IPS-18c (cell line): Measurements from ENCODE around the gene SIGLEC12.

Experiments
- H3K4me3 ChIP-seq: 2 replicates; pipeline ENCODE4 v1.7.0; 2013; ENCODE audit warnings: low read depth, mild to moderate bottlenecking, low read length, moderate library complexity; ENCODE audit not compliant: insufficient read depth
- H3K9me3 ChIP-seq: one replicate; pipeline ENCODE4 v1.6.1; 2013; ENCODE audit warnings: mild to moderate bottlenecking, low read length, moderate library complexity; ENCODE audit not compliant: control insufficient read depth, insufficient read depth

Gene SIGLEC12

GRCh38 chr19:51501594-51502263 is at the start of gene SIGLEC12:
Gene SIGLEC12, minus strand, starts transcription at chr19:51501800. Its CDS starts 67 bp downstream, at chr19:51501733.
- no peaks in the 10 kb centered on the region for H3K9me3 ChIP-seq
- H3K4me3 ChIP-seq: no peak within 1 kb of the TSS

GRCh38 chr19:51550848-51551672 is 49.5 kb upstream of the SIGLEC12 start:
- H3K4me3 ChIP-seq: no peak overlapping the region
- H3K9me3 ChIP-seq: no peaks in the 10 kb centered on the region

- no peak overlapping the region for H3K4me3 ChIP-seq
- H3K9me3 ChIP-seq: no peaks in the 10 kb centered on the region
Observed at GRCh38 chr19:51549533-51550324, 48.1 kb upstream of the SIGLEC12 start.

GRCh38 chr19:51548891-51549305 is 47.3 kb upstream of the SIGLEC12 start:
- no peaks in the 10 kb centered on the region for H3K9me3 ChIP-seq
- no peak overlapping the region for H3K4me3 ChIP-seq

GRCh38 chr19:51548213-51548651 is 46.6 kb upstream of the SIGLEC12 start:
- no peak overlapping the region for H3K4me3 ChIP-seq

GRCh38 chr19:51547397-51548212 is 46.0 kb upstream of the SIGLEC12 start:
- no peak overlapping the region for H3K4me3 ChIP-seq
- H3K9me3 ChIP-seq: no peaks in the 10 kb centered on the region

More at GRCh38 chr19:51548213-51548651, 46.6 kb upstream of the SIGLEC12 start:
- H3K9me3 ChIP-seq: no peaks in the 10 kb centered on the region

GRCh38 chr19:51546650-51547396 is 45.2 kb upstream of the SIGLEC12 start:
- Histone ChIP-seq H3K9me3 (no peaks in the 10 kb centered on the region), H3K4me3 (no peak overlapping the region)

GRCh38 chr19:51546107-51546649 is 44.6 kb upstream of the SIGLEC12 start:
- H3K4me3 ChIP-seq: no peak overlapping the region
- H3K9me3 ChIP-seq: no peaks in the 10 kb centered on the region

GRCh38 chr19:51544038-51544437 is 42.4 kb upstream of the SIGLEC12 start:
- H3K4me3 ChIP-seq: no peak overlapping the region
- H3K9me3 ChIP-seq: no peaks in the 10 kb centered on the region

GRCh38 chr19:51542699-51543098 is 41.1 kb upstream of the SIGLEC12 start:
- H3K4me3 ChIP-seq: no peak overlapping the region
- H3K9me3 ChIP-seq: no peaks in the 10 kb centered on the region

- Histone ChIP-seq H3K9me3 (no peaks in the 10 kb centered on the region), H3K4me3 (no peak overlapping the region)
Observed at GRCh38 chr19:51541458-51542357, 40.1 kb upstream of the SIGLEC12 start.

- Histone ChIP-seq H3K4me3 (no peak overlapping the region), H3K9me3 (no peaks in the 10 kb centered on the region)
Observed at GRCh38 chr19:51539821-51540366, 38.3 kb upstream of the SIGLEC12 start.

- H3K4me3 ChIP-seq: no peak overlapping the region
Observed at GRCh38 chr19:51535535-51535934, 33.9 kb upstream of the SIGLEC12 start.

GRCh38 chr19:51531349-51532315 is 30.0 kb upstream of the SIGLEC12 start, which contains the start of gene SIGLEC6:
Gene SIGLEC6, minus strand, starts transcription at chr19:51531670. Its CDS starts 22 bp downstream, at chr19:51531648.
- Histone ChIP-seq H3K4me3 (no peak within 1 kb of the TSS), H3K9me3 (no peaks in the 10 kb centered on the region)

More at GRCh38 chr19:51535535-51535934, 33.9 kb upstream of the SIGLEC12 start:
- no peaks in the 10 kb centered on the region for H3K9me3 ChIP-seq
